HG02678 (cell line): ENCODE measurements around the gene SLIT1.

Source experiments
- ATAC-seq: cut with Tn5 transposase; IDR thresholded peaks from one replicate; pipeline ENCODE4 v1.9.1; 2021; ENCODE audit warnings: mild to moderate bottlenecking, moderate library complexity; ENCODE audit not compliant: unreplicated experiment

The SLIT1 gene

DNA sequence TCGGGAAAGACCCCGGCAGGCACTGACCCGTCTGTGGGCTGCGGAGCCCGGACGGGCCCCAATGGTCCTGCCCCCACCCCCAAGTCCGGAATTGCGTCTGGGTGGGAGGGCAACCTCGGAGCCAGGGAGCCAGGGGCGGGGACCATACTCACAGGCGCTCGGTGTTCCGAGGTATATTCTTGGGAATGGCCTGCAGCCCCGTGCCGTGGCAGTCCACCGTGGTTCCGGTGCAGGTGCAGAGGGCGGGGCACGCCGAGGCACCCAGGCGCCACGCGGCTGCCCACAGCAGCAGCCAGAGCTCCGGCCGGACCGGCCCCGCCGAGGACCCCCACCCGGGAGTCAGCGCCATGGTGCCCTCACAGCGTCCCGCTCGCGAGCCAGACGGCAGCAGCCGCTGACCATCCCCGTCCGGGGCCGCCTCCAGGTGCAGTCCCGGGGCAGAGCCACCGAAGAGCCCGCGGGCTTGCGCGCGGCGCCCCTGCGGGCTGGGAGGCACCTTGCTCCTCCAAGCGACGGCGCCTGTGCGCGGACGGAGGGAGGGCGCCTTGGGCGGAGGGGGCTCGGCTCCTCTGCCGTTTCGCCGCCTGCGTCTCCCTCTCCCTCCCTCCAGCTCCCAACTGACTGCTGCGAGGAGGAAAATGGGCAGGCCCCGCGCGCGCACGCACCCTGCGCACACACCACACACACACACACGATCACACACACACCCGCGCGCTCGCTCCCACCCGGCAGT is at the start of gene SLIT1:
TSS of gene SLIT1 (minus strand) at position 634 of the 733 bp plus-strand sequence. CDS start at position 349, 285 bp downstream.
- no peak for ATAC-seq

DNA sequence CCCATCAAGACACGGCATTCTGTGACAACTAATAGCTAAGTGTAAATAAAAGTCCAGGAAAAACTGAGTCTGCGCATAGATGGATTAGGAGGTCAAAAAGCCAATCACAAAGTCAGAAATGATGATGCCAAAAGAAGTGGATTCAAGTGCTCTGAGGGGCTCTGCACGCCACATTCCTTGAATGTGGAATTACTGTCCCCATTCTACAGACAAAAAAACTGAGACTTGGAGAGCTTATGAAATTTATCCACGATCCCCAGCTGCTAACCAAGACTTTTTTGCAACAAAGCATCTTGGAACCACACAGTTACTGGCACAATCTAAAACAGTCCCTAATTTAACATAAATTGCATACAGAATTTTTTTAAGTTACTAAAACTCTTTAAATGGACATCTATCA is 49.6 kb upstream of the SLIT1 start:
- no peak for ATAC-seq

DNA sequence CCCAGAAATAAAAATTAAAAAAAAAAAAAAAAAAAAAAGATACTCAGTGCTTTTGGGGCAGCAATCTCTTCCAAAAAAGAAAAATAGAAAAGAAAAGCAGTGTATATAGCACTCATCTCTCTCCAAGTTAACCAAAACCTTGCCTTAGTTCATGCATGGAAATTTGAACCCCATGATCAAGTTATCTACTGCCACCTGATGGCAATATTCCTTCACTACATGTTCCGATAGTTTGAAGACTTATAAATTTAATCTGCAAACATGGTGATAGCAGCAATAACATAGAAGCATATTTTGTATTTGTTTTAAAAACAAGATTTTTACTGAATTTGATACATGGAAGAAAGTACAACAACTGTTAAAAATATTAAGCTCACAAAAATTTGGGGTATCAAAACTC is 48.6 kb upstream of the SLIT1 start:
- ATAC-seq: no peak

DNA sequence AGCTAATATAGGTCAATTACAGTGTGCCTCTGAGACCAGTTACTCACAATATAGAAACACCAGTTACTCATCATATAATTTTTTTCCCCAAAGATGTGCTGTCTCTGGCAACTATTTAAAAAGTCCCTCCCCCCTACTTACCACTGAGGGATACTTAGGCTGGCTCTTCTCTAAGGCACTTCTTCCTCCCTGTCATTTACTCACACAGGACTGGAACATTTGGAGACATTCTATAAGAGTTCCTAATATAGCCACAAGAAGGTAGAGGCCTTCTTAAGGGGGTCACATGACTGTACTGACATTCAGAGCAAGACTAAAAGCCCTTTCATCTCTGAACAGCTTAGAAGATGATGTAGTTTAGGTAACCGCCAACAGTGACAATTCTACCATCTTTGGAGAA is 44.4 kb upstream of the SLIT1 start:
- ATAC-seq: no peak

DNA sequence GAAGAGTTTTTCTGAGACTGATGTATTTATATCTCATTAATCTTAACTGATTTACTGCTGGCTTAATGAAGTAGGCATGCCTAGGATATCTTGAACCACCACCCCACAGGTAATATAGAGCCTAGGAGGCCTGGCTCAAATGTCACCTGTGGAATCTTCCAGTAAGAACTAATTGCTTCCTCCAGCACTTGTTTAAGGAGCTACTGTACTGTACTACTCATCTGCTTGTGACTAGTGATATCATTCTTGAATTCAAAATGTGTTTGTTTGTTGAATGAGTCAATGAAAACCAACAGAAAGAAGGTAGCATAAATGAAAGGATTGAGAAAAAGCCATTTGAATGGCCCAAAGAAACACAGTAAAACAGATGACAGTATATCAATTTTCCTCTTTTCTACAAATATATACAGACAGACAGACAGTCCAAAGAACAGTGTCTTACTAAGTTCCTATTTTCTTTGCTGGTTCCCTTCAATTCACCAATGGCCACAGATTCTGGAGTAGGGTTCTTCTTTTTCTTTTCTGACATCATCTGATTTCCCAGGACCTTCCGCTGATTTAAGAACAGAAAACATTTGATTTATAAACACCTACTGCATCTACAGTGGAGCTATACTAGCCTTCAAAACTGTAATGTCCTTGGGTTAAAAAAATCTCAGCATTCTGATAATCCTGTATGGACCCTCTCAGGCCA is 43.7 kb upstream of the SLIT1 start:
- ATAC-seq: no peak

DNA sequence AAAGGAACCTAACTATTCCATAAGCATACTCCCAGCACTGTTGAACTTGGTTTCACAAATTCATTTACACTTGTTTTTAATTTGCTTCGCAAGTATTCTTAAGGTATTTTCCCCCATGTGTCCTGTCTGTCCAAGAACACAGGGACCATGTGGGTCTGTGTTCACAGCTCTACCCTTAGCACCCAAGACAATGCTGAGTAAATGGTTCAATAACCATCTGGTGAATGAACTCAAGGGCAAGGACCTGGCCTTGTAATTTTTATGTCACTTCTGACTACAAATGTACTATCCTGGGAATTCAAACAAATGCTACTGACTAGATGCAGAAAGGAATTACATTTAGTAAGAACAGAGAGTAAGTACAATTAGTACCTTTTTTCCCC is 43.0 kb upstream of the SLIT1 start:
- ATAC-seq: no peak

DNA sequence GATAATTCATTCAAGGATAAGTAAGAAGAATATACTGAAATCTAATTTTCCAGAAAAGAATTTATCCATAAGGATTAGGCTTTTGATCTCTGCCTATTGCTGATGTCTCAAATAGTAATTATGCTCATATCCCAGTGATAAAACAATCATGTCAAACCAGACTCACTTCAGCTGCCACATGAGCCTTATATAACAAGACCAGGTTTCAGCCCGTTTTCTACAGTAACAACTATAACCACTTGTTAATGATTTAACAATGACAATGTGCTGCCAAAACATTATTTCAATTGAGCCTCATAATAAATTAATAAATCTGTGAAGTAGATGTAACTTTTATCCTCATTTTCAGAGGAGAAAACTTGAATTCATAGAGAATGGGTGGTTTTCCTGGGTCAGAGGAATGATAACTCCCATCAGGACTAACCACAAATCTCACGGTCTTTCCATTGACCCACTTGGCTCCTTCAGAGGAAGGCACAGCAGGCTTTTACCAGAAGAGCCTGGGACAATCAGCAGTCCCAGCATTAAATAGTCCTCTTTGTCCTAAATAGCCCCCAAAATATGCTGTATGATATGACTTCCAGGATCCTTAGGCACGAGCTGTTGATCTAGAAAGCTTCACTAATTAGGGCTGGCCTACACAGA is 42.5 kb upstream of the SLIT1 start:
- ATAC-seq: no peak

DNA sequence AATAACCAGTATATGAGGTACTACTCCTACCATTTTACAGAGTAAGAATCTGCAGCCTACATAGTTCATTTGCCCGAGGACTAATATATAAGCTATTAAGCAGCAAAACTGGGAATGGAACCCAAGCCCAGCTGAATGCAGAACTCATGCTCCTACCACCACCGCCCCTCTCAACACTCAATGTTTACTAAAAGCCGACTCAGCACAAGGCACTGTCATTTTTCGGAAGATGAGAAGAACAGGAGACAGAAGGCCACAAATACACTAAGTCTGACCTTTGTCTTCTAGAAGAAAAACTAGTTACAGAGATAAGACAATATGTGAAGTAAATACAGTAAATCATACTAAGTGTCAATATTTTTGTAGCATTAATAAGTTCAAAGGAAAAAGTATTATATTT is 40.6 kb upstream of the SLIT1 start:
- no peak for ATAC-seq

DNA sequence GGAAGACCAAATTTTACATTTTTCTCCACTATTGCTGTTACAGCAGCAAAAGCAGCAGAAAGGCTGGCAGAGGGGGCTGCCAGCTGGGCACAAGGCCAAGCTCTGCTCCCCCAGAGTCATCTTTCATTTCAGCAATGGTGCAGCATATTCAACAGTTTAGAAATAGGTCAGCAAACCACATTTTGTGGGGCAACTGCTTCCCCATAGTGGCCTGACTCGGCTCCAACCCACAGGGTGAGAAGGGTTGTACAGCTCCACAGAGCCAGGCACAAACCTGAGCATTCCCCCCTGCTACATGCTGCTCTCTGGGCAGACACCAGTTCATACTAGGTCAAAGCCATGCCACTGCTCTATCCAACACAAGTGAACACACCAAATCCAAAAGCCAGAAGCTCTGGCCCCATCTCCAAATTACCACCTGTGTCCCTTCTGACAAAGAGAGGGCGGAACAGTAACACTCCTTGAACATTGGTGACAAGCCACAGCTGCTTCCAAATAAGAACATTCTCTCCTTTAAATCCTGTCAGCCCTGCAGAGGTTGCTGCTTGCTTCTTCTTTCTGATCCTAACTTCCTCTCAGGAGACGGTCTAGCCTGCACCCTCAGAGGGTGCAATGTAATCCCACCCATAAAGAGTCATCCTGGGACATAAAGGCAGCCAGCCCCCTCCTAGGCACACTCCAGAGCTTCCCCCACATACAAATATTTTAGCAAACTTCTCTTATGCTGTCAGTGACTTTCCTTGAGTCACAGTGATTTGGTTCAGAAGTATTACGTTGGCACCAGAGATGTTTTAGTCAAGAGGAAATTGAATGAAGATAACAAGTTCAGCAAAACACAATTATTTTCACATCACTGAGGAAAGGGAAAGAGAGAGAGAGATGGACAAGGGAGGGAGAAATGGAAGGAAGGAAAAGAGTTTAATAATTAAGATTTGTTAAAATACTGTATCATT is 39.0 kb upstream of the SLIT1 start:
- no peak for ATAC-seq

DNA sequence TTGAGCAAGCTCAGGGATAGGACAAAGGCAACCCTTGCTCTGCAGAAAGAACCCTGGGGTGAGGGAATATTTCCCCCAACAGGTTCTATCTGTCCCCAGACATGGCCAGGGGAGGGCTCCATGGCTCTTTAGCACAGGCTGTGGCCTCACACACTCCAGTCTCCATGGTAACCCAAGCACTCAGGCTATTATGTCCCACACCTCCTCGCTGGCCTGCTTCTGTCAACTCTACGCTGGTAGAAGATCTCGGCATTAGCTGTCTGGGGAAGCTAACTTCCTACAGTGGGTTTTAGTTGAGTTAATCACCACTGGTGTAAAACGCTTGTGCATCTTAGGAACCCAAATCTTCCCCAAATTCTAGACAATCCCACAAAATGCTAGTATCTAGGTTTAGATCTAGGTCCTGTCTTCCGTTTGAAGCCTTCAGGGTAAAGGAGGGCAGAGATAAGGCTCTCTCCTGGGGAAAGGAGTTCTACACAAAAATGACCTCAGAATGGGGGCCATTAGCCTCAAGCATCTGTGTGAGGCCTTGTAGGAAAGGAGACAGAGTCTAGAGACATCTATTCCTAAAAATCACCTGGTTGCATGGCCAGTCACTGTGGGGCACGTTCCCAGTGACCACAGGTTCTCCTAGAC is 36.7 kb upstream of the SLIT1 start:
- ATAC-seq: no peak

DNA sequence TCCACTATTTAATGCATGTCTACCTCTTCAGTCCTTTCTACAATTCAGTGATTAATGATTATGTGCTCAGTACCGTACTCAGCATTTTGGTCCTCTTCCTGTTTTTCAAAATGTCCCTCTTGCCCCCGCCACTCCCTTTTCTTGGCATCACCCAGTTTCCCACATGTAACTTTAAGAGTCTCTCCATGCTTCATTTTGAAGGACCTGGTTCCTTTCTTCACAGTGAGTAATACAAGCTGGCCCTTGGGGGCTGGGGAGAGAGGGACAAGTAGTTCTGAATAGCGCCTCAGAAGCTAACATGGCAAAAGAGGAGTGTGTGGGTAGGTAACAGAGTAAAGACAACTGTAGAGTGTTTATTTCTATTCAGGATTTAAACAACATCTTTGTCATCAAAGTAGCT is 34.6 kb upstream of the SLIT1 start:
- ATAC-seq: no peak

DNA sequence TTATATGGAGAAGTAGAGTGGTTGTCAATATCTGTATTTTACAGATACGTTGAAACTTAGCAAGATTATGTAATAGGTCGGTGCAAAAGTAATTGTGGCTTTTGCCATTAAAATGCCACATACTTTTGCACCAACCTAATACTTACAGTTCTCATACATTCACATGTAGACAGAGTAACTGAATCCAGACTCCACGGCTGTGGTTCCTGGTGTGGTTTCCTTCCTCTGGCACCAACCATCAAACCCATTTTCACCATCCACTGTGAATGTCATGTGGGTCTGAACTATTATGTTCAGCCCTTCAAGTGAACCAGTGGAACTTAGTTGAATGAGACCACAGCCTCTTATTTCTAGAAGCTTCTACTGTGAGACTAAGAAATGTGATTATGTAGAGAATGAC is 31.5 kb upstream of the SLIT1 start:
- no peak for ATAC-seq

DNA sequence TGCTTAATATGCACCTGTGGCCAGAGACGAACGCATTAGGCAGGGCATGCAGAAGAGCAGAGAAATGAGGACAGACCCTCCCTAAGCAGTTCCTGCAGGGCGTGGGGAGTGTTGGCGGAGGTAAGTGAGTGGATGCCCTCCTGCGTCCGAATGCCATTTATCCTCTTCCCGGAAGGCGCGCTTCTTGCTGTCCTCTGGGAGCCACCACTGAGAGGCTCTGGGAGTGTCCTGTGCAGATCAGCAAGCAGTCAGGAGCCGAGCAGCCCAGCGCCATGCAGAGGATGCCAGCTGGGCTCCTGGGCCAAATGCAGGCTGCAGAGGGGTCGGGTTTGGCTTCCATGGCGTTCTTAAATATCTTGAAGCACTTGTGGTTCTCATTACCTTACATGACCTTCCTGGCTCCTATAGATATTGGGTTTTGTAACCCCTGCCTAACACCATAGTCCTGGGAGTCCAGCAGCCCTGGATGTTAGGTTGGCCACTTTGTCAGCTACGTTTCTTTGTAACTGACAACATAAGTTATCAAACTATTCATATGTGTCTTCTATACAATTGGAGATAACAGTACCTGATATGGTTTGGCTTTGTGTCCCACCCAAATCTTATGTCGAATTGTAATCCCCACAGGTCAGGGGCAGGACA is 30.0 kb upstream of the SLIT1 start:
- ATAC-seq: no peak

DNA sequence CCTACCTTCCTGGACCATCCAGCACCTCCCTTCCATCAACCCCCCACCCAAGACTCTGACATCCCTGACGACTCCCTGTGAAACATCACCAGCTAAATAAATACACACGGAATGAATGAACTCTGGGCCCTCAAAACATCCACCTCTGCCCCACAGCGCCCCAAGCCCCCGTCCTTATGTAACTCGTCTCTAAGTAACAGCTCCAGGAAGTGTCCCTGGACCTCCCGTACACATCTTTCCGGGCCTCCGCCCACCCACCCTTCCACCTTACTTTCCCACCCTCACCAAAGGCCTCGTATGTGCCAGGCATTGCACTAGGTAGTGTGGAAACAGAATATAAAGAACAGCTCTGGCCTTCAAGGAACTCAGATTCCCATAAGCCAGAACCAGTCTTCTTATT is 27.7 kb upstream of the SLIT1 start:
- no peak for ATAC-seq

DNA sequence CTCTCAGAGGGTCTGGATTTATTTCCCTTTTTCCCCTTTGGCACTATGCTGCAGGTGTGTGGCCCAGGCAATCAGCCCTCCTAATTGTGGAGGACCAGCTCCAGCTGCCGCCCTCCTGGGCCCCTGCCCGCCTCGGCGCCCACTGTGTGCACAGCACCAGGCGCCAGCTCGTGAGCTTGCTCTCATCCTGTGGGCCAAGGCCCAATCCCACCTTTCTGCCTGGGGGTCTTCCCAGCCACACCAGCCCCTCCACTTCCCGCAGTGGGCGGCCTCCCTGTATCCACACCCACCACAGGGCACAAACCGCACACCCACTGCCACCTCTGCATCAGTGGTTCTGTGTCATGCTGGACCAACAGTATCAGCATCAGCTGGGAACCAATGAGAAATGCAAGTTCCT is 25.5 kb upstream of the SLIT1 start:
- no peak for ATAC-seq

DNA sequence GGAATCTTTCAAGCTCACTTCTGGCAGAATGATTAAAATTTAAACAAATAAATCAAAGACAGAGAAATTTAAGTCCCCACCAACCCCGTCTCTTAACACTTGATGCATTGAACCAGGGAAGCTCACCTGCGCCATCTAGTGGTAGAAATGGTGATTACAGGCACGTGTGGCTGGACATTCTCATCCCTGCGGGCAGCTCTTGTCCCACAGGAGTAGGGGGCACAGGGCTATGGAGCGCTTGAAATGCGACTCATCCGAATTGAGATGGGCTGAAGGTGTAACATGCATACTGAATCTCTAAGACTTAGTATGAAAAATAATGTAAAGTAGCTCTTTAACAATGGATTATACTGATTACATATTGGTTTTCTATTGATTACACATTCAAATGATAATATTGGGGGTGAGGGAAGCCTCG is 24.8 kb upstream of the SLIT1 start:
- ATAC-seq: no peak

DNA sequence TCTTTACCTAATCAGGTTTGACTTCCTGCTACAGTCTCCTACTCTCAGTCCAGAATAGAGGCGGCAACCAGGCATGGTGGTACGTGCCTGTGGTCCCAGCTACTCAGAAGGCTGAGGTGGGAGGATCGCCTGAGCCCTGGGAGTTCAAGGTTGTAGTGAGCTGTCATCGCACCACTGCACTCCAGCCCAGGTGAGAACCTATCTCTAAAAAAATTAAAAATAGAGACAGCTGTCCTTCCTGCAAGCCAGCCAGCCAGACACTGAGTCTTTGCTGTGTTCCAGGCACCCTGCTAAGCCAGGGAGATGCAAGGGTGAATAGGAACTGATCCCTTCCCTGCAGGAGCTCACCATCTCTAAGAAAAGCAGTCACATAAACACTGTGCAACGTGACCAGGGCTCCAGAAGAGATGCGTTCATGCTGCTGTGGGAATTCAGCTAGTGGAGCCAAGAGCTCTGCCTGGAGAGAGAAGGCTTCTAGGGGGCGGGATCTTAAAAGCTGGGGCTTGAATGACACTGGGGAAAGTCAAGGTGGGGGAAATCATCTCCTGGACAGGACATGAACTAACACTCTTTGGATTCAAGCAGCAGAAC is 22.1 kb upstream of the SLIT1 start:
- no peak for ATAC-seq

DNA sequence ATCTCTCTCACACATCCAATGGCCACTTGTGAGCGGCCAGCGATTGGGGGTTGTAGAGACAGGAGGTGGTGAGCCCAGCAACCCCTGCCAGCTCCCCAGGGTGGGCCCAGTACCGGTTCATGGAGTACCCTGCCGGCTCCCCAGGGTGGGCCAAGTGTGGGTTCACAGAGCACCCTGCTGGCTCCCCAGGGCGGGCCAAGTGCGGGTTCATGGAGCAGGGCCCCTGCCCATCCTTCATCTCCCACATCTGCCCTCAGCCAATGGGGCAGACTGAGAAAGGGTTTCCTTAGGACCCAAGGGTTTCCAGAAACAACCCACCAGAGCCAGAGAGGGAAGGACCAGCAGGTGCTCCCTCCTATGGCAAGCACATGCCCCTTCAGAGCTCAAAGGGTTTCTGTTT is 21.4 kb upstream of the SLIT1 start:
- no peak for ATAC-seq

DNA sequence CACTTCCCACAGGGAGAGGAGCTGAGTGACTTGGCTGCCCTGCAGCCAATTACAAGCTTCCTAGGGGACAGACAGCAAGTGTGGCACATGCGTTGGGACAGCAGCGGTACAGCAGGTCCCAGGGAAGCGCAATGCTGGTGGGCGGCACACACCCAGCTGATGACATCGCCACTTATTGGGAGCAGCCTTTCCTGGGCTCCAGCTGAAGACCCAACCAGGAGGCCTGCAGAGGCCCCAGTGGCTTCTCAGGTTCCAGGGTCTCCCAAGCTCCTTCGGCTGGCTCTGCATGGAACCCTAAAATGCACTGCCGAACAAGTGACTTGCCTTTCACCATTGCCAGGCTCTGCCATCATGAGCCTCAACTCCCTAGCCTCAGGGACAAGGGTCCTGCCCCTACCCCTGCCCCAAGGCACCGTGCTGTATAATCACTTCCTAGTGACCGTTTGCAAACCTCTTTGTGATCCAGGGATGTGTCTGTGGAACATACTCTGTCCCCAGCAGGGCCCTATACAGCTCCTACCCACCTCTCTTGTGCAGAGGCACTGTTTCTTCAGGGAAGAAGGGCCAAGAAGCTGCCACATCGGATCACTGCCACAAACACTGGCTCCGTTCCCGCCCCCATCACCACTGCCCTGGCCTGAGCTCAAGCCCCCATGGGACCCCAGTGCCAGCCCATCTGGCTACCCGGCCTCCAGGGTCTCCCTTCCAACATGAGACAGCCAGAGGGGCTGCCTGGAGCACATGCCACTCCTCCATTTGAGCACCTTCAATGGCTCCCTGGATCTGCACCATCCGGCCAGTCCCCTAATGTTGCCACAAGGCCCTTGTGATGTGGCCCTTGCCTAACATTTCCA is 19.3 kb upstream of the SLIT1 start:
- no peak for ATAC-seq
